CD4-positive, CD25-positive, alpha-beta regulatory T cell (primary cell): ENCODE measurements around the gene CHST9. TPM values are rescaled to one million over a fixed set of nuclear protein-coding genes. Genes with fewer than 3 reads are reported as not detected.
A peak's percentile ranks its signal among the peaks of the same experiment; 100 is the strongest.
"Not testable (repeated sequence)": the region's sequence is repeated elsewhere in the genome, so short reads cannot be mapped to it uniquely, and the experiment has no call there.

ENCODE experiments used
- ATAC-seq, 2 donors: fragments of 150-1000 bp; cut with Tn5 transposase; one replicate each; pipeline ENCODE4 v1.10.0; 2021; ENCODE audit warnings: low read depth in 2 of 2, moderate number of reproducible peaks in 2 of 2, moderate library complexity in 1 of 2
- DNase-seq, 3 donors: peaks; one replicate each; pipeline versions ENCODE4 v3.0.0 to v3.0.0-alpha.2; 2012 to 2022; ENCODE audit warnings: mixed read lengths in 1 of 3
- H3K27ac ChIP-seq: one replicate; pipeline ENCODE4 v1.7.0; 2013; ENCODE audit warnings: mild to moderate bottlenecking, low read length; ENCODE audit not compliant: insufficient read depth, poor library complexity, severe bottlenecking
- H3K27me3 ChIP-seq: one replicate; pipeline ENCODE4 v1.7.0; 2013; ENCODE audit warnings: low read length; ENCODE audit not compliant: control insufficient read depth, insufficient read depth
- H3K36me3 ChIP-seq: one replicate; pipeline ENCODE4 v1.7.0; 2013; ENCODE audit warnings: mild to moderate bottlenecking, low read length, moderate library complexity; ENCODE audit not compliant: control insufficient read depth, insufficient read depth
- H3K4me1 ChIP-seq: 2 replicates; pipeline ENCODE4 v1.7.0; 2013; ENCODE audit warnings: mild to moderate bottlenecking, low read length; ENCODE audit not compliant: insufficient read depth, control insufficient read depth, poor library complexity, severe bottlenecking
- H3K4me3 ChIP-seq: one replicate; pipeline ENCODE4 v1.7.0; 2013; ENCODE audit warnings: low read depth, mild to moderate bottlenecking, low read length, moderate library complexity
- H3K9me3 ChIP-seq, 2 experiments: 1 replicate in 1 of 2; 2 replicates in 1 of 2; pipeline ENCODE4 v1.7.0; 2013; ENCODE audit warnings: low read length in 2 of 2, mild to moderate bottlenecking in 1 of 2, moderate library complexity in 1 of 2; ENCODE audit not compliant: control insufficient read depth in 2 of 2
- H3K27ac Mint-ChIP-seq, 3 donors: one replicate each; pipeline ENCODE4 v1.8.0; 2020 to 2022; ENCODE audit warnings: mild to moderate bottlenecking in 3 of 3, mixed read lengths in 3 of 3, moderate library complexity in 2 of 3
- H3K27me3 Mint-ChIP-seq: one replicate; pipeline ENCODE4 v1.8.0; 2022; ENCODE audit warnings: mild to moderate bottlenecking, mixed read lengths
- H3K36me3 Mint-ChIP-seq: one replicate; pipeline ENCODE4 v1.8.0; 2020; ENCODE audit warnings: mixed read lengths
- H3K4me1 Mint-ChIP-seq, 4 donors: one replicate each; pipeline ENCODE4 v1.8.0; 2020 to 2022; ENCODE audit warnings: mixed read lengths in 4 of 4, mild to moderate bottlenecking in 1 of 4
- H3K4me3 Mint-ChIP-seq, 4 donors: one replicate each; pipeline ENCODE4 v1.8.0; 2020 to 2022; ENCODE audit warnings: mild to moderate bottlenecking in 4 of 4, mixed read lengths in 4 of 4, moderate library complexity in 3 of 4
- H3K9me3 Mint-ChIP-seq, 7 donors: one replicate each; pipeline ENCODE4 v1.8.0; 2020 to 2022; ENCODE audit warnings: mixed read lengths in 7 of 7, mild to moderate bottlenecking in 3 of 7, moderate library complexity in 2 of 7
- polyA plus RNA-seq, 4 donors: library from polyadenylated mRNA; unstranded; fragments of 300-500 nt; fragmentation: Illumina TruSeq; gene quantifications; one replicate each; pipeline ENCODE4 v1.2.3, GENCODE V29; 2021
- total RNA-seq: library from RNA; stranded (reverse); gene quantifications from one replicate; pipeline ENCODE4 v1.2.3, GENCODE V29; 2022

Gene CHST9
- total and polyA plus RNA-seq, 5 donors from 2014 or later, result not detected

DNA sequence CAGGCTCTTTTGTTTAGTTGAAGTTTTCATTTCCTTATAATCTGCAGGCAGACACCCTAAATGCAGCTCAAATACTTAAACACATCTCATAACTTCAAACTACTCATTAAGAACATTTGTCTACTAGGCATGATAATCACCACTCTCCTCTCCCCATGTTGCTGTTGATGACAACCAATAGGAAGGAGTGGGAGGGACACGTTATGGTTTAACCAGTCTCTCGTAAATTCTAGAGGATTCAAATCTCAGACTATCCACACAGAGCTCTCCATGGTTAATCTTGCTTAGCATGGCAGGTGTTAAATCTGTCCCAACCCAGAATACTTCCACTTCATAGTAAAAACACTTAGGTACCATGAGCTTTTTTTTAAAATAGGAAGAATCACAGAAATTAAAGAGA, 192.2 kb downstream of the CHST9 start:
- Mint-ChIP-seq H3K27ac (no peak overlapping the region), H3K4me1 (no peaks in the 10 kb centered on the region), H3K4me3 (no peak overlapping the region), H3K27me3 (no peaks in the 10 kb centered on the region), H3K9me3 (peaks cover 0 to 6% (median 3%) of the 10 kb centered on the region in 7 donors), H3K36me3 (no peaks in the 10 kb centered on the region)
- Histone ChIP-seq H3K4me3 (no peak overlapping the region), H3K4me1 (no peaks in the 10 kb centered on the region), H3K27ac (no peak overlapping the region), H3K9me3 (no peaks in the 10 kb centered on the region), H3K27me3 (no peaks in the 10 kb centered on the region), H3K36me3 (no peaks in the 10 kb centered on the region)
- no peak for DNase-seq
- ATAC-seq, result no peak

DNA sequence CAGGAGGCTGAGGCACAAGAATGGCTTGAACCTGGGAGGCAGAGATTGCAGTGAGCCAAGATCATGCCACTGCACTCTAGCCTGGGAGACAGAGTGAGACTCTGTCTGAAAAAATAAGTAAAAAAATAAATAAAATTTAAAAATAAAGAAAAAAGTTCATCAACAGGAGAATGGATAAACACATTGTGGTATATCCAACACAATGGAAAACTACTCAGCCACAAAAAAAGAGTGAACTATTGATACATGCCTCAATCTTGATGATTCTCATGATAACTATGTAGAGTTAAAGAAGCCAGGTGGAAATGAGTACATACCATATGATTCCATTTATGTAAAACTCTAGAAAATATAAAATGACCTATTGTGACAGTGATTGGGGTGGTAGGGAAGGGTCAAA, 195.3 kb downstream of the CHST9 start:
- peaks cover 1 to 11% (median 3%) of the 10 kb centered on the region in 7 donors for H3K9me3 Mint-ChIP-seq
- H3K4me3 Mint-ChIP-seq, result no peak overlapping the region
- H3K27me3 Mint-ChIP-seq, result no peaks in the 10 kb centered on the region
- H3K27ac Mint-ChIP-seq, result no peak overlapping the region
- DNase-seq (no peak), ATAC-seq (no peak)
- Histone ChIP-seq H3K27ac (no peak overlapping the region), H3K4me1 (no peaks in the 10 kb centered on the region), H3K27me3 (no peaks in the 10 kb centered on the region), H3K4me3 (no peak overlapping the region), H3K36me3 (no peaks in the 10 kb centered on the region), H3K9me3 (no peaks in the 10 kb centered on the region)
- no peaks in the 10 kb centered on the region for H3K4me1 Mint-ChIP-seq
- H3K36me3 Mint-ChIP-seq, result no peaks in the 10 kb centered on the region

DNA sequence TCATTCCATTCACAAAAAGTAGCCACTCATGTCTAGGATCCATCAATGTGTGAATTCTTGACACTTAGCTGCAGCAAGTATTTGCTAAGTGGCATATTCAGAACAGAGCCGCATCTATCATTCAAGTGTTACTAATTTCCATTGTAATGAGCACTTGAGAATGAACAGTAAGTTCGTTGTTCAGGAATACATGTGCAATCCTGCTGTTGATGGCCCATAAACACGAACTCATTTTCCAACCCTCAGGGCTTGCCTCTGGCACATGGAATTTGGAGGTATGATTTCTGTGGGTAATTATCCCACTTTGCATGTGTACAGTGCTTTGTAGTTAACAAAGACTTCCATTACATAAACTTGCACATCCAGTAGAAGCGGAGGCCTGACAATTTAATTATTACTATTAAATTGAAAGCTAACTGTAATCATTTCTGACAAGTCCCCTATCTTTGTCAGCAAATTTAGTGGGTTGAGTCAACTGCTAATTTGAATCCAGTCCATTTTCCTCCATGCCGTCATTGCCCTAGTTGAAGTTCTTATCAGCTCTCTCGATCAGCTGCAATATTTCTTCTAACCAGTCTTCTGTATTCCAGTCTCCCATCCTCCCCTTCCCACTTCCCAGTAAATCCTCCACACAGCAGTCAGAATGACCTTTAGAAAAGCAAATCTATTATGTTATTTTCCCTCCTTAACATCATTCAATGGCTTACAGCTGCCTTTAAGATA, 203.6 kb downstream of the CHST9 start:
- Histone ChIP-seq H3K4me3 (no peak overlapping the region), H3K36me3 (no peaks in the 10 kb centered on the region), H3K27me3 (no peaks in the 10 kb centered on the region), H3K27ac (no peak overlapping the region), H3K4me1 (no peaks in the 10 kb centered on the region), H3K9me3 (no peaks in the 10 kb centered on the region)
- H3K36me3 Mint-ChIP-seq, result no peaks in the 10 kb centered on the region
- H3K4me1 Mint-ChIP-seq, result no peaks in the 10 kb centered on the region
- ATAC-seq (no peak), DNase-seq (no peak)
- no peak overlapping the region for H3K27ac Mint-ChIP-seq
- no peaks in the 10 kb centered on the region for H3K27me3 Mint-ChIP-seq
- H3K4me3 Mint-ChIP-seq, result no peak overlapping the region
- H3K9me3 Mint-ChIP-seq, result peaks cover 0 to 15% (median 3%) of the 10 kb centered on the region in 7 donors

DNA sequence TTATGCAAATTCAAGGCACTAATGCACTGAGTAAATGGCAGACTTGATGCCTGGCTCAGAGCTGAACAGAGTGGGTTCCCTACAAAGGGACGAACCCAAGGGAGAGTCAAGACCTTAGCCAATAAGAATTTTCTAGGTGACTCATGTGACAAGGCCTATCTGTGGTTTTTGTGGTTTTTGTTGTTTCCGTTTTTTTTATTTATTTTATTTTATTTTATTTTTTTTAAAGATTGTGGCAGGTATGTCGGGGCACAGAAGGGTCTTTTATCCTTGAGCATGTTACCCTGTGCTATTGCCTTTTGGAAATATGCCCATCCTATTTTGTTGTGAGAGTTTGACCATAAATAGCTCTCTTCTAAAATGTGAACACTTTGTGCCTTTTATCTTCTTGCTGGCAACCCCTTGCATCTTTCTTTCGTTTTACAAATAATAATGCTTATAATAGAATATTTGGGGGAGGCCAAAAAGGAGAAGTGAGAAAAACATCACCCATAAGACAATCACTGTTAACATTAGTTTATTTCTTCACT, 206.2 kb downstream of the CHST9 start:
- Mint-ChIP-seq H3K9me3 (peaks cover 0 to 8% (median 3%) of the 10 kb centered on the region in 7 donors), H3K27ac (peak overlapping the region in 1 of 3 donors; percentile 52), H3K27me3 (no peaks in the 10 kb centered on the region), H3K36me3 (no peaks in the 10 kb centered on the region), H3K4me3 (no peak overlapping the region), H3K4me1 (no peaks in the 10 kb centered on the region)
- Histone ChIP-seq H3K4me3 (no peak overlapping the region), H3K27ac (no peak overlapping the region), H3K4me1 (no peaks in the 10 kb centered on the region), H3K27me3 (no peaks in the 10 kb centered on the region), H3K9me3 (no peaks in the 10 kb centered on the region), H3K36me3 (no peaks in the 10 kb centered on the region)
- ATAC-seq, result no peak
- no peak for DNase-seq

DNA sequence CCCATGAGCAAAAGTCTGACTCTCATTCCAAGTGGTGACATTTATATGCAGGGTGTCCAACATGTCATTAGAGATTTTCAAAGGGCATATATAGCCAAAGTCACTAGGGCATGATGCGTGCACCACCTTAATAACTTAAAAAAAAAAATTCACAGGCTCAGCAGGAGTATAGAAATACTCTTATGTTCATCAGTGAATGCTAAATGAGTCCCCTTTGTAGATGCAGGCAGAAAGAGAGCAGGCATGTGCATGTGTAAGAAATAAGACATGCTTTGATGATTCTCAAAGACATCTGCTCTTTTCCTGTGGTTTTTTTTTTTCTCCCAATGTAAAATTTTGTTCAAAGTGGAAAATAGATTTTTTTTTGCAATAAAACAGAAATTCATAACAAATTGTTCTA, 207.3 kb downstream of the CHST9 start:
- DNase-seq (no peak), ATAC-seq (no peak)
- Mint-ChIP-seq H3K27me3 (no peaks in the 10 kb centered on the region), H3K9me3 (peaks cover 2 to 10% (median 5%) of the 10 kb centered on the region in 7 donors), H3K27ac (no peak overlapping the region), H3K36me3 (no peaks in the 10 kb centered on the region), H3K4me3 (no peak overlapping the region), H3K4me1 (no peaks in the 10 kb centered on the region)
- Histone ChIP-seq H3K27ac (no peak overlapping the region), H3K27me3 (no peaks in the 10 kb centered on the region), H3K4me1 (no peaks in the 10 kb centered on the region), H3K4me3 (no peak overlapping the region), H3K36me3 (no peaks in the 10 kb centered on the region), H3K9me3 (no peaks in the 10 kb centered on the region)

DNA sequence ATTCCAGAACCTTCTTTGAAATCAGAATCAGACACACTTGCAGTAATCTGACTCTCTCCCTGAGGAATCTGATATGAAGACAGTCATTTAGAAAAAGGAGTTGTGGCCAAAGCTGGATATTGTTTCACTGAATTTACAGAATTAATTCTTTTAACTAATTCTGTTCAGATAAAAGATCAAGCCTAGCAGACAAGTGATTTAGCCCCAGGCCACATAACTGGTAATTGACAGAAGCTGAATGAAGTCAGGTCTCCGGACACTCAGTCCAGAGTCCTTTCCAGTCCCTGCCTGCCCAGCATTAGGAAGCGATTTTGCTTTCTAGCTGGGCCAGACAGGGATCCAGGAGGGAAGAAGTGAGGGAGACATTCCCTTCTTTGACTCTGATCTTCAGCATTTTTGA, 208.9 kb downstream of the CHST9 start:
- Mint-ChIP-seq H3K27me3 (no peaks in the 10 kb centered on the region), H3K9me3 (peaks cover 3 to 10% (median 7%) of the 10 kb centered on the region in 7 donors), H3K36me3 (no peaks in the 10 kb centered on the region), H3K4me3 (no peak overlapping the region), H3K27ac (no peak overlapping the region), H3K4me1 (no peaks in the 10 kb centered on the region)
- no peaks in the 10 kb centered on the region for H3K4me1 ChIP-seq
- no peak overlapping the region for H3K27ac ChIP-seq
- H3K4me3 ChIP-seq, result no peak overlapping the region
- DNase-seq (no peak), ATAC-seq (no peak)
- no peaks in the 10 kb centered on the region for H3K9me3 ChIP-seq
- no peaks in the 10 kb centered on the region for H3K27me3 ChIP-seq
- H3K36me3 ChIP-seq, result no peaks in the 10 kb centered on the region

DNA sequence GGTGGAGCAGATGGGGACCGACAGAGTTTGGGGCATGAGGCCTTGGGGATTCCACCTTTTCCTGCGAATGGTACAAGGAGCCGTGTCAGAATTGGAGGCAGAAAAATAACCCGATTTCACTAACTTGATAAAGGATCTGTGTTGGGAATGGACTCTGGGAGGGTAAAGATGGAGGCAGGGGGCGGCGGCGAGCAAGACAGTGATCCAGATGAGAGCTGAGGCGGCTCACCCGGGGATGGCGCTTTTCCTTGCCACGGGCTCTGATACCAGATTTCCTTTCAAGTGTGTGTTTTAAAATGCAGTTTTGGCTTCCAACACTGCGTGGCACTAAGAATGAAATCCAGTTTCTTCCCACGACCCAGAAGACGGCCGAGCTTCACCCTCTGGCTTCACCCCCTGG, 212.6 kb downstream of the CHST9 start:
- ATAC-seq, H3K27ac Mint-ChIP-seq, H3K4me1 ChIP-seq, H3K4me3 ChIP-seq, H3K4me1 Mint-ChIP-seq, H3K9me3 ChIP-seq, H3K36me3 ChIP-seq, H3K27me3 Mint-ChIP-seq, DNase-seq, H3K4me3 Mint-ChIP-seq, H3K36me3 Mint-ChIP-seq, H3K27ac ChIP-seq, H3K27me3 ChIP-seq: not testable (repeated sequence)
- H3K9me3 Mint-ChIP-seq, result peaks cover 3 to 15% (median 9%) of the 10 kb centered on the region in 7 donors

DNA sequence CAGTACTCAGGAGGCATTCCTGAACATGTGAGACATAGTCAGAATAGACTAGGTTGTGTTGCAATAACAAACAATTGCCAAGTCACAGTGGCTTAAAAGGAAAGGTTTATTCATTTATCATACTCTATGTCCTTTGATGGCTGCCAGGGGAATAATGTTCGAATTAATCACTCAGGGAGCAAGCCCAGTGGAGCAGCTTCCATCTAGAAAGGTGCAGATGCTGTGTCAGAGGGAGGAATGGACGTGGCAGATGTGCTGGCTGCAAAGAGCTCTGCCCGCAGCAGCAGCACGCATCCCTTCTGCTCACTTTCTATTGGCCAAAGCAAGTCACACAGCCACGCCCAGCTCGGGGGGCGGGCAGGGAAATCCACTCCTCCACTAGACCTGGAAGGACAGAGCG, 213.7 kb downstream of the CHST9 start:
- ATAC-seq (no peak), DNase-seq (no peak)
- Mint-ChIP-seq H3K27ac (peak overlapping the region in 1 of 3 donors; percentile 18), H3K4me3 (no peak overlapping the region), H3K4me1 (no peaks in the 10 kb centered on the region), H3K27me3 (no peaks in the 10 kb centered on the region), H3K9me3 (peaks cover 3 to 13% (median 10%) of the 10 kb centered on the region in 7 donors), H3K36me3 (no peaks in the 10 kb centered on the region)
- no peak overlapping the region for H3K4me3 ChIP-seq
- no peaks in the 10 kb centered on the region for H3K4me1 ChIP-seq
- no peaks in the 10 kb centered on the region for H3K36me3 ChIP-seq
- H3K27me3 ChIP-seq, result no peaks in the 10 kb centered on the region
- no peak overlapping the region for H3K27ac ChIP-seq
- H3K9me3 ChIP-seq, result no peaks in the 10 kb centered on the region
